H9 (cell line): ENCODE measurements around the gene ASCC2. TPM values are rescaled to one million over a fixed set of nuclear protein-coding genes. Genes with fewer than 3 reads are reported as not detected.

Experiments used
- DNase-seq: peaks from one replicate; pipeline ENCODE4 v3.0.0-alpha.2; 2017
- H2AFZ ChIP-seq: one replicate; pipeline ENCODE4 v1.6.1; 2013; ENCODE audit warnings: mild to moderate bottlenecking, low read length, control low read depth, moderate library complexity
- H2AK5ac ChIP-seq: 2 replicates; pipeline ENCODE4 v1.6.1; 2013; ENCODE audit warnings: low read length, control low read depth, mixed read lengths; ENCODE audit not compliant: insufficient read length
- H2BK120ac ChIP-seq: one replicate; pipeline ENCODE4 v1.6.1; 2013; ENCODE audit warnings: low read depth, mild to moderate bottlenecking, low read length, control low read depth, inconsistent platforms; ENCODE audit not compliant: poor library complexity, severe bottlenecking
- H2BK12ac ChIP-seq: 2 replicates; pipeline ENCODE4 v1.6.1; 2013; ENCODE audit warnings: low read length, control low read depth, mixed read lengths, low read depth; ENCODE audit not compliant: insufficient read length
- H2BK15ac ChIP-seq: 2 replicates; pipeline ENCODE4 v1.6.1; 2013; ENCODE audit warnings: low read depth, low read length, control low read depth
- H2BK20ac ChIP-seq: one replicate; pipeline ENCODE4 v1.6.1; 2013; ENCODE audit warnings: low read depth, mild to moderate bottlenecking, low read length, control low read depth, inconsistent platforms; ENCODE audit not compliant: poor library complexity, severe bottlenecking
- H2BK5ac ChIP-seq: 2 replicates; pipeline ENCODE4 v1.6.1; 2013; ENCODE audit warnings: low read length, control low read depth, mixed read lengths; ENCODE audit not compliant: insufficient read length
- H3K14ac ChIP-seq: 2 replicates; pipeline ENCODE4 v1.6.1; 2013; ENCODE audit warnings: low read length, control low read depth; ENCODE audit not compliant: insufficient read depth
- H3K18ac ChIP-seq: 2 replicates; pipeline ENCODE4 v1.6.1; 2013; ENCODE audit warnings: low read depth, mild to moderate bottlenecking, mixed read lengths, low read length, control low read depth; ENCODE audit not compliant: insufficient read length
- H3K23ac ChIP-seq: 2 replicates; pipeline ENCODE4 v1.6.1; 2013; ENCODE audit warnings: low read length, control low read depth, mixed read lengths, low read depth; ENCODE audit not compliant: insufficient read length
- H3K23me2 ChIP-seq: 2 replicates; pipeline ENCODE4 v1.6.1; 2013; ENCODE audit warnings: low read depth, mild to moderate bottlenecking, mixed read lengths, low read length, control low read depth; ENCODE audit not compliant: insufficient read length, poor library complexity, severe bottlenecking
- H3K27ac ChIP-seq: 2 replicates; pipeline ENCODE4 v1.5.1; 2013; ENCODE audit warnings: low read length, control low read depth, mixed read lengths, low read depth; ENCODE audit not compliant: insufficient read length
- H3K27me3 ChIP-seq: 2 replicates; pipeline ENCODE4 v1.6.1; 2013; ENCODE audit warnings: low read length, control low read depth, inconsistent platforms; ENCODE audit not compliant: insufficient read depth
- H3K4ac ChIP-seq: 2 replicates; pipeline ENCODE4 v1.6.1; 2013; ENCODE audit warnings: low read depth, mild to moderate bottlenecking, control low read depth, inconsistent platforms, low read length, moderate library complexity
- H3K4me1 ChIP-seq: 2 replicates; pipeline ENCODE4 v1.6.1; 2013; ENCODE audit warnings: low read length, control low read depth, inconsistent platforms; ENCODE audit not compliant: insufficient read depth
- H3K4me2 ChIP-seq: 2 replicates; pipeline ENCODE4 v1.6.1; 2013; ENCODE audit warnings: low read length, control low read depth, mixed read lengths; ENCODE audit not compliant: insufficient read length, insufficient read depth
- H3K56ac ChIP-seq: 2 replicates; pipeline ENCODE4 v1.6.1; 2013; ENCODE audit warnings: low read depth, mild to moderate bottlenecking, mixed read lengths, low read length, control low read depth; ENCODE audit not compliant: insufficient read length
- H3K79me1 ChIP-seq: 2 replicates; pipeline ENCODE4 v1.6.1; 2013; ENCODE audit warnings: low read depth, mild to moderate bottlenecking, moderate library complexity, low read length, control low read depth, inconsistent platforms; ENCODE audit not compliant: insufficient read depth, poor library complexity, severe bottlenecking
- H3K79me2 ChIP-seq: 2 replicates; pipeline ENCODE4 v1.6.1; 2013; ENCODE audit warnings: low read length, control low read depth, inconsistent platforms; ENCODE audit not compliant: insufficient read depth
- H3K9ac ChIP-seq: 2 replicates; pipeline ENCODE4 v1.6.1; 2013; ENCODE audit warnings: low read length, control low read depth, mixed read lengths; ENCODE audit not compliant: insufficient read length; ENCODE audit errors: extremely low read depth
- H3K9me3 ChIP-seq: one replicate; pipeline ENCODE4 v1.6.1; 2013; ENCODE audit warnings: low read depth, low read length, inconsistent platforms; ENCODE audit not compliant: control insufficient read depth
- H3T11ph ChIP-seq: one replicate; pipeline ENCODE4 v1.6.1; 2013; ENCODE audit warnings: mild to moderate bottlenecking, low read length, control low read depth, inconsistent platforms
- H4K20me1 ChIP-seq: one replicate; pipeline ENCODE4 v1.6.1; 2013; ENCODE audit not compliant: control insufficient read depth, insufficient read length, insufficient read depth
- H4K5ac ChIP-seq: 2 replicates; pipeline ENCODE4 v1.6.1; 2013; ENCODE audit warnings: low read depth, mild to moderate bottlenecking, mixed read lengths, low read length, control low read depth; ENCODE audit not compliant: insufficient read length
- H4K8ac ChIP-seq: replicated peaks from 2 replicates; pipeline ENCODE4 v1.6.1; 2013; ENCODE audit warnings: low read length, control low read depth, mixed read lengths, low read depth; ENCODE audit not compliant: insufficient read length
- H4K91ac ChIP-seq: 2 replicates; pipeline ENCODE4 v1.6.1; 2013; ENCODE audit warnings: low read depth, mild to moderate bottlenecking, moderate library complexity, mixed read lengths, low read length, control low read depth; ENCODE audit not compliant: insufficient read length
- H3K27ac Mint-ChIP-seq, 3 experiments: 2 replicates in 2 of 3; 3 replicates in 1 of 3; pipeline ENCODE4 v1.8.0; 2020 to 2021; ENCODE audit warnings: mixed read lengths in 3 of 3, mild to moderate bottlenecking in 1 of 3, moderate library complexity in 1 of 3
- H3K27me3 Mint-ChIP-seq: 2 replicates; pipeline ENCODE4 v1.8.0; 2021; ENCODE audit warnings: low read depth, mild to moderate bottlenecking, moderate library complexity, mixed read lengths
- H3K36me3 Mint-ChIP-seq, 3 experiments: 2 replicates in 2 of 3; 3 replicates in 1 of 3; pipeline ENCODE4 v1.8.0; 2020 to 2021; ENCODE audit warnings: low read depth in 3 of 3, mixed read lengths in 3 of 3; ENCODE audit not compliant: insufficient read depth in 1 of 3
- H3K4me1 Mint-ChIP-seq, 2 experiments: 2 replicates each; pipeline ENCODE4 v1.8.0; 2020; ENCODE audit warnings: mixed read lengths in 2 of 2
- H3K4me3 Mint-ChIP-seq, 2 experiments: 2 replicates in 1 of 2; 3 replicates in 1 of 2; pipeline ENCODE4 v1.8.0; 2020 to 2021; ENCODE audit warnings: mild to moderate bottlenecking in 2 of 2, mixed read lengths in 2 of 2, moderate library complexity in 1 of 2
- H3K9me3 Mint-ChIP-seq, 2 experiments: 2 replicates in 1 of 2; 3 replicates in 1 of 2; pipeline ENCODE4 v1.8.0; 2020; ENCODE audit warnings: mild to moderate bottlenecking in 2 of 2, mixed read lengths in 2 of 2, moderate library complexity in 1 of 2
- WGBS: extraction: QIAGEN DNeasy Blood & Tissue Kit; methylation state at CpG from one replicate; pipeline ENCODE4 v1.1.7; 2013; ENCODE audit warnings: missing lambda C conversion rate, low lambda C conversion rate, mixed read lengths; ENCODE audit not compliant: insufficient read length; ENCODE audit errors: extremely low coverage; 5-methylcytosine and 5-hydroxymethylcytosine counted together
- total RNA-seq: library from RNA; stranded (reverse); gene quantifications from 2 replicates; pipeline ENCODE4 v1.2.1, GENCODE V29; 2021
- TF ChIP-seq, protein P1 (sequence below): fragments of 200-600 bp; sonication (generic); conservative IDR thresholded peaks from 3 replicates; pipeline ENCODE4 v1.8.0; 2021; ENCODE audit warnings: antibody characterized with exemption, mild to moderate bottlenecking

The ASCC2 gene
- total RNA-seq, 1 experiment from 2014 or later: 48.2 TPM

DNA sequence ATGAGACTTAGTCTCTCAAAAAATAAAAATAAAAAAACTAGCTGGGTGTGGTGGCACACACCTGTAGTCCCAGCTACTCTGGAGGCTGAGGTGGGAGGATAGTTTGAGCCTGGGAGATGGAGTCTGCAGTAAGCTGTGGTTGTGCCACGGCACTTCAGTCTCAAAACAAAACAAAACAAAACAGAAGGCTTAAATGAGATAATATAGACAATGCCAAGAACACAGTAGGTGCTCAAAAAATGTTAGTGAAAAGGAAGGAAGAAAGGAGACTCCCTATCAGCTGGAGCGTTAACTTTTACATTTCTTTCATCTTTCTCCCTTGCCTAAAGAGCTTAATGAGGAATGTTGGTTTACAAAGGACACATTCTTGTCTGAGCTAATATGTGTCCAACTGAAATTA lies 4.1 kb upstream of the ASCC2 start:
- peaks cover 0 to 4% of the 10 kb centered on the region in 2 experiments; a peak in 3 of 5 replicates for H3K9me3 Mint-ChIP-seq
- Histone ChIP-seq H3K27ac (no peak overlapping the region), H4K8ac (no peak overlapping the region), H4K5ac (no peak overlapping the region), H3K9ac (no peak overlapping the region), H2BK5ac (no peak overlapping the region), H2AK5ac (no peak overlapping the region), H3K4me1 (no peaks in the 10 kb centered on the region), H2BK20ac (no peak overlapping the region), H2BK15ac (no peak overlapping the region), H3K79me1 (no peaks in the 10 kb centered on the region), H4K91ac (no peak overlapping the region), H3K27me3 (no peaks in the 10 kb centered on the region), H2BK12ac (no peak overlapping the region), H3K23ac (no peak overlapping the region), H4K20me1 (no peaks in the 10 kb centered on the region), H3K9me3 (no peaks in the 10 kb centered on the region), H3K79me2 (no peaks in the 10 kb centered on the region), H2AFZ (no peak overlapping the region), H3T11ph (no peak overlapping the region), H3K23me2 (peaks cover 5% of the 10 kb centered on the region), H2BK120ac (no peak overlapping the region), H3K4me2 (no peak overlapping the region), H3K56ac (no peak overlapping the region), H3K4ac (no peak overlapping the region), H3K18ac (no peak overlapping the region), H3K14ac (no peak overlapping the region)
- H3K4me3 Mint-ChIP-seq: no peak overlapping the region
- peaks cover 20 to 22% of the 10 kb centered on the region in 2 experiments for H3K4me1 Mint-ChIP-seq
- no CpG with 5 or more reads among the region's 2 CpGs for WGBS
- no peak overlapping the region for H3K27ac Mint-ChIP-seq
- H3K27me3 Mint-ChIP-seq: peaks cover 8% of the 10 kb centered on the region
- TF ChIP-seq, protein P1, sequence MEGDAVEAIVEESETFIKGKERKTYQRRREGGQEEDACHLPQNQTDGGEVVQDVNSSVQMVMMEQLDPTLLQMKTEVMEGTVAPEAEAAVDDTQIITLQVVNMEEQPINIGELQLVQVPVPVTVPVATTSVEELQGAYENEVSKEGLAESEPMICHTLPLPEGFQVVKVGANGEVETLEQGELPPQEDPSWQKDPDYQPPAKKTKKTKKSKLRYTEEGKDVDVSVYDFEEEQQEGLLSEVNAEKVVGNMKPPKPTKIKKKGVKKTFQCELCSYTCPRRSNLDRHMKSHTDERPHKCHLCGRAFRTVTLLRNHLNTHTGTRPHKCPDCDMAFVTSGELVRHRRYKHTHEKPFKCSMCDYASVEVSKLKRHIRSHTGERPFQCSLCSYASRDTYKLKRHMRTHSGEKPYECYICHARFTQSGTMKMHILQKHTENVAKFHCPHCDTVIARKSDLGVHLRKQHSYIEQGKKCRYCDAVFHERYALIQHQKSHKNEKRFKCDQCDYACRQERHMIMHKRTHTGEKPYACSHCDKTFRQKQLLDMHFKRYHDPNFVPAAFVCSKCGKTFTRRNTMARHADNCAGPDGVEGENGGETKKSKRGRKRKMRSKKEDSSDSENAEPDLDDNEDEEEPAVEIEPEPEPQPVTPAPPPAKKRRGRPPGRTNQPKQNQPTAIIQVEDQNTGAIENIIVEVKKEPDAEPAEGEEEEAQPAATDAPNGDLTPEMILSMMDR: no peak
- no peak for DNase-seq
- no peaks in the 10 kb centered on the region; a peak in 1 of 7 replicates for H3K36me3 Mint-ChIP-seq
